K562 (cell line): ENCODE measurements around the gene ZNF74. TPM values are rescaled to one million over a fixed set of nuclear protein-coding genes. Genes with fewer than 3 reads are reported as not detected.

Source experiments
- ARID3A ChIP-seq: IDR thresholded peaks from 2 replicates; pipeline ENCODE4 v1.6.1; 2012; ENCODE audit warnings: low read depth, low read length, improper control_type of control experiment, borderline replicate concordance
- BACH1 ChIP-seq: fragments of 200-800 bp; sonication (Bioruptor generic); IDR thresholded peaks from 2 replicates; pipeline ENCODE4 v1.6.1; 2016; ENCODE audit warnings: missing genetic modification characterization, missing compliant biosample characterization
- CREB5 ChIP-seq: fragments of 250-450 bp; sonication (Bioruptor Pico); IDR thresholded peaks from 2 replicates; pipeline ENCODE4 v1.5.0; 2020; ENCODE audit warnings: mild to moderate bottlenecking
- GATAD2A ChIP-seq: fragments of 450-650 bp; IDR thresholded peaks from 2 replicates; pipeline ENCODE4 v1.6.1; 2017
- GTF2B ChIP-seq: IDR thresholded peaks from 2 replicates; pipeline ENCODE4 v1.6.1; 2011; ENCODE audit not compliant: insufficient read length; ENCODE audit errors: extremely low read depth
- HDAC3 ChIP-seq: fragments of 450-650 bp; IDR thresholded peaks from 2 replicates; pipeline ENCODE4 v1.6.1; 2018; ENCODE audit warnings: borderline replicate concordance, mild to moderate bottlenecking, moderate library complexity; ENCODE audit not compliant: partially characterized antibody
- HNRNPH1 ChIP-seq: fragments of 200-400 bp; formaldehyde crosslinking; optimal IDR thresholded peaks from 2 replicates; pipeline ENCODE3; 2017; ENCODE audit warnings: low read depth, mild to moderate bottlenecking, low read length, moderate library complexity
- KLF1 ChIP-seq: fragments of 450-650 bp; IDR thresholded peaks from 2 replicates; pipeline ENCODE4 v1.6.1; 2016; ENCODE audit warnings: missing genetic modification characterization, missing compliant biosample characterization
- NEUROD1 ChIP-seq: fragments of 150-350 bp; IDR thresholded peaks from 2 replicates; pipeline ENCODE4 v1.6.1; 2014; ENCODE audit warnings: borderline replicate concordance, low read length, low read depth; ENCODE audit not compliant: partially characterized antibody
- NONO ChIP-seq, 2 experiments: fragments of 200-400 bp in 1 of 2; fragments of 450-650 bp in 1 of 2; formaldehyde crosslinking in 1 of 2; IDR thresholded peaks; 2 replicates each; pipeline ENCODE4 v1.6.1; 2017; ENCODE audit warnings: low read depth in 2 of 2, mild to moderate bottlenecking in 2 of 2, moderate library complexity in 2 of 2, low read length in 1 of 2
- PHF21A ChIP-seq: fragments of 450-650 bp; IDR thresholded peaks from 2 replicates; pipeline ENCODE4 v1.6.1; 2017; ENCODE audit warnings: low read depth, borderline replicate concordance
- RBM25 ChIP-seq: fragments of 200-400 bp; formaldehyde crosslinking; IDR thresholded peaks from 2 replicates; pipeline ENCODE4 v1.6.1; 2018; ENCODE audit warnings: low read length, low read depth, moderate library complexity; ENCODE audit not compliant: severe bottlenecking
- RFX1 ChIP-seq: fragments of 450-650 bp; IDR thresholded peaks from 2 replicates; pipeline ENCODE4 v1.6.1; 2016; ENCODE audit warnings: mild to moderate bottlenecking, moderate library complexity
- SMAD1 ChIP-seq: fragments of 150-350 bp; IDR thresholded peaks from 2 replicates; pipeline ENCODE4 v1.6.1; 2014; ENCODE audit warnings: low read length, low read depth; ENCODE audit not compliant: partially characterized antibody
- SP1 ChIP-seq: sonication (generic); formaldehyde crosslinking; IDR thresholded peaks from 2 replicates; pipeline ENCODE4 v1.8.1; 2022; ENCODE audit warnings: mild to moderate bottlenecking, missing genetic modification reagents
- TCF7L2 ChIP-seq: fragments of 150-350 bp; IDR thresholded peaks from 2 replicates; pipeline ENCODE4 v1.6.1; 2016; ENCODE audit warnings: low read depth, mild to moderate bottlenecking, low read length, moderate library complexity
- ZBTB8A ChIP-seq: fragments of 450-650 bp; IDR thresholded peaks from 2 replicates; pipeline ENCODE4 v1.6.1; 2018; ENCODE audit warnings: mild to moderate bottlenecking, moderate library complexity; ENCODE audit not compliant: partially characterized antibody
- ZHX1 ChIP-seq: fragments of 150-350 bp; conservative IDR thresholded peaks from 2 replicates; pipeline ENCODE4 v1.6.1; 2014; ENCODE audit warnings: low read length
- ZNF165 ChIP-seq: fragments of 250-450 bp; sonication (Bioruptor Pico); IDR thresholded peaks from 2 replicates; pipeline ENCODE4 v1.4.0; 2020; ENCODE audit warnings: borderline replicate concordance
- ZNF174 ChIP-seq: fragments of 250-450 bp; sonication (Bioruptor Pico); IDR thresholded peaks from 2 replicates; pipeline ENCODE4 v1.4.0; 2020; ENCODE audit warnings: mild to moderate bottlenecking
- ZNF444 ChIP-seq: fragments of 250-450 bp; sonication (Bioruptor Pico); IDR thresholded peaks from 2 replicates; pipeline ENCODE4 v1.4.0; 2020; ENCODE audit warnings: mild to moderate bottlenecking, moderate library complexity
- ZNF79 ChIP-seq: fragments of 250-450 bp; sonication (Bioruptor Pico); IDR thresholded peaks from 2 replicates; pipeline ENCODE4 v1.4.0; 2020; ENCODE audit warnings: low read depth, mild to moderate bottlenecking, moderate library complexity
- polyA plus RNA-seq, 8 experiments: library from polyadenylated mRNA; depleted of rRNA in 4 of 8; stranded (reverse) in 5 of 8; unstranded in 3 of 8; fragments of >200 nt; fragmentation: Nextera tagmentation in 2 of 8; fragmentation: Illumina TruSeq in 1 of 8; extraction: Ambion mirVana in 2 of 8; extraction: Trizol in 1 of 8; gene quantifications; 2 replicates each; pipeline versions ENCODE4 v1.2.1 to v1.2.3, GENCODE V29; 2011 to 2014; ENCODE audit warnings: inconsistent platforms in 1 of 8, missing spikeins in 1 of 8
- total RNA-seq, 7 experiments: library from RNA; depleted of rRNA in 6 of 7; stranded (reverse); fragments of >200 nt in 6 of 7; fragmentation: Illumina TruSeq in 2 of 7; extraction: Trizol in 2 of 7; gene quantifications; 2 replicates each; pipeline versions ENCODE4 v1.2.1 to v1.2.3, GENCODE V29; 2011 to 2021; ENCODE audit warnings: low replicate concordance in 1 of 7

The ZNF74 gene
- total and polyA plus RNA-seq, 9 of the 15 experiments (the other 6 are each of a cell fraction or from before 2014, with no cell fraction given) = 2.4 to 53.5 (median 31.5) TPM

- TF ChIP-seq RBM25 = no peak
- TF ChIP-seq CREB5 (CRISPR knock-in tag) = 0 out of 2 replicates have a peak, but pooled peaks have one; percentile 16
- TF ChIP-seq GATAD2A = no peak; the same call in none of the 2 replicates
- peak; percentile 96; the same call in 1 of the 2 replicates for TF ChIP-seq ZHX1
- no peak for TF ChIP-seq SMAD1
- TF ChIP-seq ARID3A = no peak
- TF ChIP-seq TCF7L2 = no peak
- TF ChIP-seq HDAC3 = no peak
- TF ChIP-seq GTF2B = no peak
- TF ChIP-seq ZBTB8A = no peak
- peak; percentile 64; the same call in 1 of the 2 replicates for TF ChIP-seq PHF21A
- no peak for TF ChIP-seq BACH1 (tag)
- peak; percentile 81 for TF ChIP-seq NEUROD1
- TF ChIP-seq ZNF444 (CRISPR knock-in tag) = peak; percentile 31; the same call in 1 of the 2 replicates
- TF ChIP-seq ZNF79 (CRISPR knock-in tag) = no peak; the same call in 1 of the 2 replicates
- TF ChIP-seq RFX1 = no peak
- TF ChIP-seq ZNF165 = 0 out of 2 replicates have a peak, but pooled peaks have one; percentile 16
- TF ChIP-seq SP1 (CRISPR knock-in tag) = peak; percentile 92; the same call in 1 of the 2 replicates
- no peak; the same call in 1 of the 2 replicates for TF ChIP-seq KLF1 (tag)
- TF ChIP-seq ZNF174 (CRISPR knock-in tag) = 0 out of 2 replicates have a peak, but pooled peaks have one; percentile 63
- no peak for TF ChIP-seq HNRNPH1
- TF ChIP-seq NONO (IDR thresholded peaks at IDR 0.05; ENCODE audit: low read depth in 2 of 2, low read length in 1 of 2) = peak in 1 of 2 experiments; percentile 58; a peak in 1 of 4 replicates
These were observed 62.2 kb downstream of the ZNF74 start (continued) for GRCh38 chr22:20456064-20456721.
